HepG2 (cell line): ENCODE results near the gene ADARB2. TPM values are rescaled to one million over a fixed set of nuclear protein-coding genes. Genes with fewer than 3 reads are reported as not detected.

Source experiments
- POLR2A ChIP-seq, 2 experiments: IDR thresholded peaks; 2 replicates each; pipeline ENCODE4 v1.6.1; 2011; ENCODE audit warnings: low read depth in 2 of 2, low read length in 2 of 2, mild to moderate bottlenecking in 1 of 2, moderate library complexity in 1 of 2; ENCODE audit not compliant: insufficient read depth in 1 of 2
- RELA ChIP-seq: sonication (generic); formaldehyde crosslinking; IDR thresholded peaks from 2 replicates; pipeline ENCODE4 v1.4.0; 2020; ENCODE audit warnings: missing genetic modification reagents
- TRAFD1 ChIP-seq: sonication (generic); formaldehyde crosslinking; IDR thresholded peaks from 2 replicates; pipeline ENCODE4 v1.5.1; 2020; ENCODE audit warnings: missing genetic modification reagents, mild to moderate bottlenecking, borderline replicate concordance
- ZNF646 ChIP-seq: sonication (generic); formaldehyde crosslinking; IDR thresholded peaks from 2 replicates; pipeline ENCODE4 v1.9.0; 2021; ENCODE audit warnings: mild to moderate bottlenecking, missing genetic modification reagents
- ZNF768 ChIP-seq: sonication (generic); formaldehyde crosslinking; IDR thresholded peaks from 2 replicates; pipeline ENCODE4 v1.4.0; 2020; ENCODE audit warnings: missing genetic modification reagents
- polyA plus RNA-seq, 8 experiments: library from polyadenylated mRNA; depleted of rRNA in 3 of 8; stranded (reverse) in 7 of 8; unstranded in 1 of 8; fragments of >200 nt; fragmentation: Illumina TruSeq in 4 of 8; extraction: Trizol in 4 of 8; gene quantifications; 2 replicates each; pipeline versions ENCODE4 v1.2.1 to v1.2.3, GENCODE V29; 2011 to 2016; ENCODE audit warnings: low read depth in 4 of 8, missing spikeins in 1 of 8, mixed read lengths in 1 of 8; ENCODE audit not compliant: insufficient read depth in 1 of 8
- total RNA-seq, 5 experiments: library from RNA; depleted of rRNA; stranded (reverse); fragments of >200 nt; fragmentation: Illumina TruSeq; extraction: Trizol; gene quantifications; 2 replicates each; pipeline ENCODE4 v1.2.3, GENCODE V29; 2016; ENCODE audit warnings: low read depth in 1 of 5

ADARB2 gene
- total and polyA plus RNA-seq, 2 of the 13 experiments (the other 11 are each of a cell fraction or from before 2014, with no cell fraction given) = not detected

GRCh38 chr10:1521741-1522140 is 215.6 kb downstream of the ADARB2 start (continued):
- TF ChIP-seq ZNF646 (CRISPR knock-in tag) (no peak), POLR2A (IDR thresholded peaks at IDR 0.05; ENCODE audit: insufficient read depth in 1 of 2, low read depth in 2 of 2, low read length in 2 of 2) (no peak), TRAFD1 (CRISPR knock-in tag) (no peak), ZNF768 (no peak), RELA (CRISPR knock-in tag) (no peak)
- TF ChIP-seq, all 625 proteins: peak for 0
